H1 (cell line): Measurements from ENCODE around the gene GADD45B. TPM values are rescaled to one million over a fixed set of nuclear protein-coding genes. Genes with fewer than 3 reads are reported as not detected.

Experiments used
- CHD7 ChIP-seq: fragments of 300-600 bp; sonication (generic); IDR thresholded peaks from 2 replicates; pipeline ENCODE4 v1.7.1; 2012; ENCODE audit warnings: low read length, moderate library complexity, mild to moderate bottlenecking, inconsistent platforms; ENCODE audit not compliant: insufficient replicate concordance
- JUN ChIP-seq: IDR thresholded peaks from 2 replicates; pipeline ENCODE4 v1.6.1; 2011; ENCODE audit warnings: low read depth, mild to moderate bottlenecking, improper control_type of control experiment, low read length
- SP1 ChIP-seq: IDR thresholded peaks from 2 replicates; pipeline ENCODE4 v1.6.1; 2011; ENCODE audit warnings: low read depth, low read length
- SP2 ChIP-seq: IDR thresholded peaks from 2 replicates; pipeline ENCODE4 v1.6.1; 2012; ENCODE audit warnings: mild to moderate bottlenecking, low read length, inconsistent platforms
- SP4 ChIP-seq: IDR thresholded peaks from 2 replicates; pipeline ENCODE4 v1.6.1; 2012; ENCODE audit warnings: low read length, inconsistent platforms
- SUZ12 ChIP-seq: fragments of 200-600 bp; sonication (generic); IDR thresholded peaks from 2 replicates; pipeline ENCODE4 v1.6.1; 2012; ENCODE audit warnings: mild to moderate bottlenecking, inconsistent platforms, low read length, moderate library complexity, mixed read lengths
- USF2 ChIP-seq: IDR thresholded peaks from 2 replicates; pipeline ENCODE4 v1.6.1; 2011; ENCODE audit warnings: low read length, improper control_type of control experiment
- polyA plus RNA-seq, 7 experiments: library from polyadenylated mRNA; depleted of rRNA in 3 of 7; stranded (reverse) in 5 of 7; unstranded in 2 of 7; fragments of >200 nt in 5 of 7; fragments of 200-250 nt in 2 of 7; gene quantifications; 1 replicate in 5 of 7; 2 replicates in 1 of 7; 4 replicates in 1 of 7; pipeline versions ENCODE4 v1.2.1 to v1.2.3, GENCODE V29; 2011 to 2013; ENCODE audit warnings: missing spikeins in 2 of 7, mixed read lengths in 2 of 7
- total RNA-seq: library from RNA; stranded (reverse); fragmentation: NEBNext Ultra II Directional; extraction: Animal tissue kit (Norgen Biotek cat#: 25700); gene quantifications from 2 replicates; pipeline ENCODE4 v1.2.1, GENCODE V29; 2021
- TF ChIP-seq, protein P1 (sequence below): IDR thresholded peaks from 2 replicates; pipeline ENCODE4 v1.6.1; 2012; ENCODE audit warnings: low read length, inconsistent platforms

GADD45B gene
- total and polyA plus RNA-seq, 2 of the 8 experiments (the other 6 are each of a cell fraction or from before 2014, with no cell fraction given), result 7.4 to 11.4 TPM

- TF ChIP-seq CHD7 (no peak), SP2 (no peak), USF2 (no peak), SP4 (no peak), JUN (no peak), SUZ12 (no peak), SP1 (no peak)
- TF ChIP-seq, protein P1, sequence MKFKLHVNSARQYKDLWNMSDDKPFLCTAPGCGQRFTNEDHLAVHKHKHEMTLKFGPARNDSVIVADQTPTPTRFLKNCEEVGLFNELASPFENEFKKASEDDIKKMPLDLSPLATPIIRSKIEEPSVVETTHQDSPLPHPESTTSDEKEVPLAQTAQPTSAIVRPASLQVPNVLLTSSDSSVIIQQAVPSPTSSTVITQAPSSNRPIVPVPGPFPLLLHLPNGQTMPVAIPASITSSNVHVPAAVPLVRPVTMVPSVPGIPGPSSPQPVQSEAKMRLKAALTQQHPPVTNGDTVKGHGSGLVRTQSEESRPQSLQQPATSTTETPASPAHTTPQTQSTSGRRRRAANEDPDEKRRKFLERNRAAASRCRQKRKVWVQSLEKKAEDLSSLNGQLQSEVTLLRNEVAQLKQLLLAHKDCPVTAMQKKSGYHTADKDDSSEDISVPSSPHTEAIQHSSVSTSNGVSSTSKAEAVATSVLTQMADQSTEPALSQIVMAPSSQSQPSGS, result no peak
These were observed 6.6 kb downstream of the GADD45B start (continued) for GRCh38 chr19:2482354-2483038.
